Liver (tissue), 3 donors: ENCODE measurements around the gene ART5.
"Not testable (repeated sequence)": the region's sequence is repeated elsewhere in the genome, so short reads cannot be mapped to it uniquely, and the experiment has no call there.

Source experiments
- ATF3 ChIP-seq: IDR thresholded peaks from 2 replicates; pipeline ENCODE4 v1.6.1; 2016; ENCODE audit warnings: antibody characterized with exemption
- CTCF ChIP-seq: fragments of 150-350 bp; IDR thresholded peaks from 2 replicates; pipeline ENCODE4 v1.5.1; 2017; ENCODE audit warnings: improper control_type of control experiment, low read depth, low read length; ENCODE audit not compliant: missing input control
- EGR1 ChIP-seq, 2 donors: IDR thresholded peaks; 2 replicates each; pipeline ENCODE4 v1.6.1; 2016 to 2018; ENCODE audit warnings: antibody characterized with exemption in 2 of 2, low read depth in 2 of 2
- FOXA2 ChIP-seq: IDR thresholded peaks from 2 replicates; pipeline ENCODE4 v1.6.1; 2016; ENCODE audit warnings: antibody characterized with exemption
- GABPA ChIP-seq, 2 donors: IDR thresholded peaks in 1 of 2; conservative IDR thresholded peaks in 1 of 2; 2 replicates each; pipeline ENCODE4 v1.6.1; 2016; ENCODE audit warnings: antibody characterized with exemption in 2 of 2, mild to moderate bottlenecking in 1 of 2, moderate library complexity in 1 of 2
- JUND ChIP-seq, 2 donors: IDR thresholded peaks; 2 replicates each; pipeline ENCODE4 v1.6.1; 2016; ENCODE audit warnings: antibody characterized with exemption in 2 of 2
- MAX ChIP-seq: IDR thresholded peaks from 2 replicates; pipeline ENCODE4 v1.6.1; 2016; ENCODE audit warnings: antibody characterized with exemption
- RAD21 ChIP-seq, 2 donors: IDR thresholded peaks; 2 replicates each; pipeline ENCODE4 v1.6.1; 2016; ENCODE audit warnings: antibody characterized with exemption in 2 of 2, mild to moderate bottlenecking in 2 of 2
- REST ChIP-seq: IDR thresholded peaks from 2 replicates; pipeline ENCODE4 v1.6.1; 2016; ENCODE audit warnings: antibody characterized with exemption, mild to moderate bottlenecking
- RXRA ChIP-seq, 2 donors: IDR thresholded peaks; 2 replicates each; pipeline ENCODE4 v1.6.1; 2017 to 2018; ENCODE audit warnings: antibody characterized with exemption in 2 of 2, mild to moderate bottlenecking in 1 of 2
- SP1 ChIP-seq: IDR thresholded peaks from 2 replicates; pipeline ENCODE4 v1.6.1; 2018; ENCODE audit warnings: antibody characterized with exemption, mild to moderate bottlenecking
- TAF1 ChIP-seq: conservative IDR thresholded peaks from 2 replicates; pipeline ENCODE4 v1.6.1; 2016; ENCODE audit warnings: antibody characterized with exemption, mild to moderate bottlenecking
- YY1 ChIP-seq: IDR thresholded peaks from 2 replicates; pipeline ENCODE4 v1.6.1; 2016; ENCODE audit warnings: antibody characterized with exemption, mild to moderate bottlenecking
- ZBTB33 ChIP-seq: IDR thresholded peaks from 2 replicates; pipeline ENCODE4 v1.6.1; 2016; ENCODE audit warnings: antibody characterized with exemption
- donor health status: healthy.
- donor health status: healthy.

- not testable (repeated sequence) for TF ChIP-seq CTCF; EGR1 (IDR thresholded peaks at IDR 0.05; ENCODE audit: low read depth in 2 of 2); SP1; ZBTB33; YY1; GABPA (IDR thresholded peaks at IDR 0.05 in 1 of 2, conservative IDR thresholded peaks at IDR 0.05 in 1 of 2); RAD21 (IDR thresholded peaks at IDR 0.05); MAX; REST; TAF1; JUND (IDR thresholded peaks at IDR 0.05); RXRA (IDR thresholded peaks at IDR 0.05); FOXA2; ATF3
These were observed 53.0 kb downstream of the ART5 start for GRCh38 chr11:3588776-3589175.
